Activated T-cell treated with anti-CD3 and anti-CD28 coated beads, Interleukin-2, amount 50 U/mL, for 72 hours (primary cell): ENCODE data around the gene NR3C2. TPM values are rescaled to one million over a fixed set of nuclear protein-coding genes. Genes with fewer than 3 reads are reported as not detected.
A peak's percentile ranks its signal among the peaks of the same experiment; 100 is the strongest.

ENCODE experiments used
- ATAC-seq, 2 donors: fragments of 150-1000 bp; cut with Tn5 transposase; replicated peaks in 1 of 2; 2 replicates each; pipeline ENCODE4 v1.10.0; 2021; ENCODE audit warnings: moderate library complexity in 2 of 2, mild to moderate bottlenecking in 1 of 2
- DNase-seq, 2 donors: peaks; one replicate each; pipeline ENCODE4 v3.0.0; 2021 to 2022; ENCODE audit warnings: mixed read lengths in 1 of 2
- H3K27ac Mint-ChIP-seq: one replicate; pipeline ENCODE4 v1.8.0; 2022; ENCODE audit warnings: mild to moderate bottlenecking, moderate library complexity, mixed read lengths
- H3K27me3 Mint-ChIP-seq: one replicate; pipeline ENCODE4 v1.8.0; 2022; ENCODE audit warnings: low read depth, mixed read lengths
- H3K36me3 Mint-ChIP-seq, 2 donors: one replicate each; pipeline ENCODE4 v1.8.0; 2022; ENCODE audit warnings: mixed read lengths in 2 of 2, mild to moderate bottlenecking in 1 of 2; ENCODE audit not compliant: insufficient read depth in 2 of 2
- H3K4me1 Mint-ChIP-seq: one replicate; pipeline ENCODE4 v1.8.0; 2022; ENCODE audit warnings: low read depth, mixed read lengths
- H3K4me3 Mint-ChIP-seq, 2 donors: one replicate each; pipeline ENCODE4 v1.8.0; 2022; ENCODE audit warnings: mild to moderate bottlenecking in 2 of 2, mixed read lengths in 2 of 2, moderate library complexity in 2 of 2
- H3K9me3 Mint-ChIP-seq, 2 donors: one replicate each; pipeline ENCODE4 v1.8.0; 2022; ENCODE audit warnings: mixed read lengths in 2 of 2
- total RNA-seq, 2 donors: library from RNA; stranded (reverse); gene quantifications; one replicate each; pipeline ENCODE4 v1.2.3, GENCODE V29; 2022

Gene NR3C2
- total RNA-seq = 1 to 10 TPM; 6.2 to 8.0 TPM

DNA sequence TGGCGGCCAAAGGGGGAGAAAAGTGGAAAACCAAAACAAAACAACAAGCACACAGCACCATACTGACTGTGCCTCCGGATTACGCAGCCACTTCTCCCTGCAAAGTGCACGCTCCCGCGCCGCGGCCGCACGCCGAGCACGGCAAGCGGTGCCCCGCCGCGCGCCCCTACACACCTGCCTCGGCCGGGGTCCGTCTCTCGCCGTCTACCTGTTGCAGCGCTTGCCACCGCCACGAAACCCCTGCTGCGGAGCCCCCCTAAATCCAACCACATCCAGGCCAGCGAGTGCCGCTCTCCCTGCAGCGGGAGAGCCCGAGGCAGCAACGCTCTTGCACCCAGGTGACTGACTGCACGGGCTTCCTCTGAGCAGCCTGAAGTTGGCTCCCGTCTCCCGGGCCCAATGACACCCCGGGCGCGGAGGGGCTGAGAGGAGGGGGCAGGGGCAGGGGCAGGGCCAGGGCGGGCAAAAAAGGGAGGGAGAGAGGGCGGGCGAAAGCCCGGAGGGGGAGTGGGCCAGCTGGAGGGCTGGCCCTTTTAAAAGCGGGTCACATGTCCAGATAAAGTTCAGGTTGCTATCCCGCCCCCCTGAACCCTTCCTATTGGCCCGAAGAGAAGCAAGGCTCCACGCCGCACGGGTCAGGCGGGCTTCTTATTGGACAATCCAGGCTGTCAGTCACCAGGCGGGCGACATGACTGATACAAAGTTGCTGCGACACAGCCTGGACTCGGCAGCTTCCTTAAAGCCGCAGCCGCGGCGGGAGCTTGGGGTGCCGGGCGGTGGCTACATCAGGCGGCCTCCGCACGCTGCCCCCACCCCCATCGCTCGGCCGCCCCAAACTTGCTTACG is at the start of gene NR3C2:
NR3C2 (minus strand) TSS at position 429 of the 846 bp plus-strand sequence.
- H3K9me3 Mint-ChIP-seq = no peaks in the 10 kb centered on the region
- peak within 1 kb of the TSS; percentile 91 for H3K27ac Mint-ChIP-seq
- H3K4me1 Mint-ChIP-seq = peaks cover 39% of the 10 kb centered on the region
- H3K36me3 Mint-ChIP-seq = peaks cover 1 to 5% of the 10 kb centered on the region in 2 donors
- peaks cover 26% of the 10 kb centered on the region for H3K27me3 Mint-ChIP-seq
- ATAC-seq (peak; percentile 87 to 90), DNase-seq (peak; percentile 93 to 97)
- peak within 1 kb of the TSS; percentile 95 to 96 for H3K4me3 Mint-ChIP-seq

DNA sequence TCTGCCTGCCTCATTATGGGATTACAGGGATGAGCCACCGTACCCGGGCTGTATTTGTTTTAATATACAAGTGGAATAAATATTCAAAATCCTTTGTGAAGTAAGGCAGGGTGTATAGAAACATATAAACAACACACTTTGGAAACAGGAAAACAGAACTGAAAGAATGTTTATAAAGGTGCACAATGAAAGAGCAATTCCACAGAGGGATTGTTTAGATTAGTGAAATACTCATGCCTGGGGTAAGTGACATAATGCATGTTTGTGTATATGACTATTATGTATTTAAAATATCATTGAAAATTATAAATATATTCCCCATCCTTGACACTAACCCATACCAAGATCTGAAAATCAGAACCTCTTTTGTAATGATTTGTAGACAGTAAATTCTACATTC is 45.0 kb upstream of the NR3C2 start:
- Mint-ChIP-seq H3K4me3 (no peak overlapping the region), H3K27ac (no peak overlapping the region), H3K9me3 (peaks cover 6 to 8% of the 10 kb centered on the region in 2 donors), H3K27me3 (no peaks in the 10 kb centered on the region), H3K36me3 (no peaks in the 10 kb centered on the region), H3K4me1 (no peaks in the 10 kb centered on the region)
- ATAC-seq = no peak
- DNase-seq = no peak

DNA sequence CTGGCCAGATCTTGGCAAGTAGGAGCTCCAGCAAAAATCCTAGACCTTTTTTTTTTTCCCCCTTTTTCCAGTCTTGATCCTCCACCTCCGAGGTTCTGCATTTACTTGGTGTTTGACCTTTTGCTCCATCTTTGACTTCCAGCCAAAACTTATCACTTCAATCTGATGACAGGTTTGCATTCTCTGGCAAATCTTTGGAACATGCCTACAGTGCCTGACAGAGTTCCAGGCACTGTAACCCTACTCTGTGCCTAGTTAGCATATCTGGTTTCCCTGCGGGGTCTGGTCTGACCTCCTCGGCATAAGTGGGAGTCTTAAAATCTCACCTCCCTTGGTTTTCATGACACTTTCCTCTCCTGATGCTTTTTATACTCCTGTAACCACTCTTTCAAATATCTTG is 39.4 kb upstream of the NR3C2 start:
- H3K4me3 Mint-ChIP-seq = no peak overlapping the region
- no peaks in the 10 kb centered on the region for H3K4me1 Mint-ChIP-seq
- DNase-seq = no peak
- no peaks in the 10 kb centered on the region for H3K36me3 Mint-ChIP-seq
- no peaks in the 10 kb centered on the region for H3K27me3 Mint-ChIP-seq
- H3K9me3 Mint-ChIP-seq = peaks cover 8% of the 10 kb centered on the region in 2 donors
- H3K27ac Mint-ChIP-seq = no peak overlapping the region
- ATAC-seq = no peak

DNA sequence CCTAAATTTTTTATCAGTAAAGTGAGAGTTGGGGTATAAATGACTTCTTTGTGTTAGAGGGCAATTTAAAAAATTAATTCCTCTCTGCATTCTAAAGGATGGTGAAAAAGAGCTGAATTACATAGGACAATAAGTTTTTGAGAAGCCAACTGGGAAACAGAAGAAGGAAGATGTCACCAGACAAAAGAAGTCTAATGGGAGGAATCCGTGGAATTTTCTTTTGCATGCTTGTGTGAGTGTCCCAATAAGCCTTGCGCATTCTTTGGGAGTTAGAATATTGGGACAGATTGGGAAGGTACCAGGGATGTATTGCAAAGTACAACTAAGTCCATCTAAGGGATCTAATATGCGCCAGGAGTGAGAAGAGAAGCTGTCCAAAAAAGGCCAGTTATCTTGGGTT is 35.1 kb upstream of the NR3C2 start:
- no peaks in the 10 kb centered on the region for H3K36me3 Mint-ChIP-seq
- DNase-seq (no peak), ATAC-seq (no peak)
- H3K9me3 Mint-ChIP-seq = peaks cover 7 to 9% of the 10 kb centered on the region in 2 donors
- H3K4me1 Mint-ChIP-seq = no peaks in the 10 kb centered on the region
- no peaks in the 10 kb centered on the region for H3K27me3 Mint-ChIP-seq
- H3K4me3 Mint-ChIP-seq = no peak overlapping the region
- no peak overlapping the region for H3K27ac Mint-ChIP-seq

DNA sequence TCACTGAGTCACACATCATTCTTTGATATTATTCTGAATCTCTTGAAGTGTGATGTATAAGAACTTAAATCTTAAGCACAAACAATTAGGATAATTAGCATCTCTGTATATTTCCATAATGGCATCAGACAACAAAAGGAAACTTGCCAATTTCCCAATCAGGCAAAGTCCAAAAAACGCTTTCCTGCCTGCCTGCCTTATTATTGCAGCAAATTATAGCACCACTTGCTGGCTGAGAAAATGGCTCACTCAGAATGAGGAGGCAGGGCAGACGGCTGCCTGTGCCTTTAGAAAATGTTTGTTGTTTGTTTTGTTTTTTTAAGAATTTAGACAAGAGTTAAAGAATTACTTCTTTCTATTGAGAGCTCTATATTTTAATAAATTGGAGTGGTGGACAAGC is 27.7 kb upstream of the NR3C2 start:
- H3K4me3 Mint-ChIP-seq = no peak overlapping the region
- H3K9me3 Mint-ChIP-seq = peaks cover 3 to 4% of the 10 kb centered on the region in 2 donors
- no peaks in the 10 kb centered on the region for H3K36me3 Mint-ChIP-seq
- no peaks in the 10 kb centered on the region for H3K4me1 Mint-ChIP-seq
- no peaks in the 10 kb centered on the region for H3K27me3 Mint-ChIP-seq
- no peak overlapping the region for H3K27ac Mint-ChIP-seq
- no peak for ATAC-seq
- DNase-seq = no peak

DNA sequence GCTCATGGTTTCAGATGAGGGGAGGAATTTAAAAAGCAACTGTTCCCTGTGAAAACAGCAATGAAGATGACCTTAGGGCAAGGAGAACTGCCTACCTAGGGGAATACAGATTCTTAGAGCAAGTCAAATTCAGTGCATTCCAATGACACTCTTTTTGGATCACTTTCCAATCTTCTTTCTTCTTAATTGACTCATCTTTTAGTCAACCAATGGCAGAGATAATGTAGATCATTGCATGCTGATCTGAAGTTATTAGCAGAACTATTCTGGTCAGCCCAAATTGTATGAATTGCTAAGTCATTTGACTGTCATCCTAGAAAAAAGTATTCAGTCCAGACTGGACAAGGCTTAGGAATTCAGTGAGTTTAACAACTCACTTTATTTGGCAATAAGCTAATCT is 12.6 kb upstream of the NR3C2 start:
- H3K4me1 Mint-ChIP-seq = no peaks in the 10 kb centered on the region
- H3K36me3 Mint-ChIP-seq = no peaks in the 10 kb centered on the region
- no peak for ATAC-seq
- DNase-seq = no peak
- H3K27me3 Mint-ChIP-seq = no peaks in the 10 kb centered on the region
- no peak overlapping the region for H3K27ac Mint-ChIP-seq
- no peaks in the 10 kb centered on the region for H3K9me3 Mint-ChIP-seq
- H3K4me3 Mint-ChIP-seq = no peak overlapping the region

DNA sequence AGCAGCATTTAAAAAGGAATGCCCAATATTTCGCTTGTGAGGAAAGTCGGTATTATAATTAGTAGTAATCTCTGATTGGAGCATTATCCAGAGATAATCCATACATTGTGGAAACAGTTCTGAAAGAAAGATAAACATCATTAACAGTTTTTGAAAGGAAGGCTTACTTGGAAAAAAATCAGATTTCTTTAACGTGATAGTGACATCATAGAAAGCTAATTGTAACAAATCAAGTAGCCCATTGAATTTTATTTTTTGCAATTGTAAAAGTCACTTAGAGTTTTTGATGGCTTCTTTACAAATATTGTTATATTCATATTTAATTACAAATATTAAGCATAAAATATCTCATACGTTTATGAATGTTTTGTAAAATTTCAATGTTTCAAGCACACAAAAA is 11.6 kb upstream of the NR3C2 start:
- no peak overlapping the region for H3K27ac Mint-ChIP-seq
- ATAC-seq = no peak
- no peak for DNase-seq
- H3K36me3 Mint-ChIP-seq = no peaks in the 10 kb centered on the region
- H3K9me3 Mint-ChIP-seq = no peaks in the 10 kb centered on the region
- H3K27me3 Mint-ChIP-seq = no peaks in the 10 kb centered on the region
- H3K4me3 Mint-ChIP-seq = no peak overlapping the region
- H3K4me1 Mint-ChIP-seq = no peaks in the 10 kb centered on the region

DNA sequence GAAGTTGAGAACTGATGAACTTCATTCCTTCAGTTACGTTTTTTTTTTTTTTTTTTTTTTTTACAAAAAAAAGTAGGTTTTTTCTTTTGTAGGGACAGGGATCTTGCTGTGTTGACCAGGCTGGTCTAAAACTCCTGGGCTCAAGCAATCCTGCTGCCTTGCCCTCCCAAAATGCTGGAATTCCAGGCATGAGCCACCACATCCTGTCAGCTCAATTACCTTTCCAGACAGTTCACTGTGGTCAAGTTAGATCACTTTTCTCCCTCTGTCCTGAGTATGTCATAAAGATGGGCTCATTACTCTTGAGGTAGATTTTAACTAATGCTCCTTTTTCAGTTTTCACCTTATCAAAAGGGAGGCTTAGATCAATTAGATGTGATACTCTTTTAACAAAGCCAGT is 10.8 kb upstream of the NR3C2 start:
- Mint-ChIP-seq H3K9me3 (no peaks in the 10 kb centered on the region), H3K27ac (no peak overlapping the region), H3K4me1 (no peaks in the 10 kb centered on the region), H3K36me3 (no peaks in the 10 kb centered on the region), H3K4me3 (no peak overlapping the region), H3K27me3 (no peaks in the 10 kb centered on the region)
- no peak for ATAC-seq
- no peak for DNase-seq

DNA sequence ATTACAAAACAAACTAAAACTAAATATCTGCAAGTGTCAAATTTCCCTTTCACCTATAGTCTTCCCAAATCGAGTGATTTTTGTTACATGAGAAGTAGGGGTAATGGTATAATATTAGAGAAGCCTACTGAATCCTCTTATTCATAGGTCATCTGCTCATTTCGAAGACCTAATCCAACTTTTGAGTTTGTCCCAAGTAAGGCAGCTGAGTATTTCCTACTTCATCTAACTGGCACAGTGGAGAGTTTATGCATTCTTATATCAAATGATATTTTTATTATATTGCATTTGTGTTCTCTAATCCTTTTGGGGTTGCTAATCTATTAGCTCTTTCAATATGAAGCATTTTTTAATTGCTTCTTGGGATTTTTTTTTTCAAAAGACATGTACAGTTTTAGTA is 7.7 kb upstream of the NR3C2 start:
- Mint-ChIP-seq H3K36me3 (peaks cover 1 to 5% of the 10 kb centered on the region in 2 donors), H3K27me3 (peaks cover 18% of the 10 kb centered on the region), H3K4me1 (peaks cover 13% of the 10 kb centered on the region), H3K4me3 (no peak overlapping the region), H3K27ac (no peak overlapping the region), H3K9me3 (no peaks in the 10 kb centered on the region)
- DNase-seq (no peak), ATAC-seq (no peak)

DNA sequence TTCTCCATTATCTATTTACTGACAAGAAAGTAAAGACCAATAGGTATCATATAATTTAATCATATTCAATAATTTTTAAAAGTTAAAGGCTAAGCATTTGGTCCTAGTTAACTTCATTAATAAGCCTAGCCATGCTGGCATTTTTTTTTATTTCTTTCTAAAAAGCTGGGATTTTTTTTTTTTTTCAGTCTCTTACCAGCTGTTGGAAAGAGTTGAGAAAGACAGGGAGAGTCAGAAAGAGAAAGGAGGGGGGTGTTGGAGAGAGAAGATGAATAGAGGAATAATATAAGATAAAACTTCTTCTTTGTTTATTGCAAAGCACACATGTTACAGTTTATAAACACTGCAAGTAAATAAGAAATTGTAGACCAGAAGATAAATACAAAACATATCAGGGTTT is 5.9 kb upstream of the NR3C2 start:
- H3K9me3 Mint-ChIP-seq = no peaks in the 10 kb centered on the region
- H3K36me3 Mint-ChIP-seq = peaks cover 1 to 5% of the 10 kb centered on the region in 2 donors
- no peak overlapping the region for H3K4me3 Mint-ChIP-seq
- DNase-seq = no peak
- ATAC-seq = no peak
- H3K27ac Mint-ChIP-seq = no peak overlapping the region
- H3K4me1 Mint-ChIP-seq = peaks cover 13% of the 10 kb centered on the region
- H3K27me3 Mint-ChIP-seq = peaks cover 18% of the 10 kb centered on the region

DNA sequence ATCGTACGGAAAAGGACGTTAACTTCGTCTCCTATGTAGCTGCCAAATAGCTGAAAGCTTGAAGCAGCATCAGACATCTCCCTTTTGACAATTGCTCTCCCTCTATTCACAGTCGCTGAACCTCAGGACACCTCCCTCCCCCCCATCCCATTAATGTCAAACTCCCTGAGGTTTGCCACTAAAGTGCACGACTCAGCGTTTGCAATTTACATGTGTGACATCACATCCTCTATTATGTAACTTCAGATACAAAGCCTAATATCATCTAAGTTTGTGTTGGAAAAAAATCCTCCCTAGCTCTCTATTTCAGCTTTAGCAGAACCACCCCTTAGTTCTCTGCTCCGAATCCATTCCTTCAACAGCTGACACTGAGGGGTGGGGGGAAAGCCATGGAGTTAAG is 5.5 kb upstream of the NR3C2 start:
- peaks cover 13% of the 10 kb centered on the region for H3K4me1 Mint-ChIP-seq
- no peaks in the 10 kb centered on the region for H3K9me3 Mint-ChIP-seq
- ATAC-seq (no peak), DNase-seq (no peak)
- H3K36me3 Mint-ChIP-seq = peaks cover 1 to 5% of the 10 kb centered on the region in 2 donors
- peaks cover 18% of the 10 kb centered on the region for H3K27me3 Mint-ChIP-seq
- H3K4me3 Mint-ChIP-seq = no peak overlapping the region
- no peak overlapping the region for H3K27ac Mint-ChIP-seq

DNA sequence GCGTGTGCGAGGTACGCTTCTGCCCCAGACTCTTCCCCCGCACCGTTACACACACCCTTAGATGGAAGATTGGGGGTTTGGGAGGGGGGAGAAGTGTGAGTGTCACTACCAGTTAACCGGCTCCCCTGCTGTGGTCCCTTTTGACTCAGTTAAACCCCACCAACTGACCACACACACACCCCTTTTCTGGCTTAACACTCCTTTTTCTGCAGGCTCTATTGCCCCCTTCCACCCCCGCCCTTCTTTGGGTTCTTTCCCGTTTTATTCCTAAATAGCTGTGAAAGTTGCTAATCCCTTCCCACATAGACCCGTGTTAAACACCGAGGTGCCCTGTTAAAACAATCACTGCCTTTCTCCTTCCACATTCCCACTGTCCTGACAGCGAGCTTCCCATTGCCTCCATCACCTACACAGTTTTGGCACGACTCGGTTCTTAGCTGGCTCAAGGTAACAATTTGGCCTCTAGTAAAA is 3.7 kb upstream of the NR3C2 start:
- Mint-ChIP-seq H3K36me3 (peaks cover 1 to 5% of the 10 kb centered on the region in 2 donors), H3K4me3 (peak overlapping the region; percentile 80 to 85), H3K27me3 (peaks cover 25% of the 10 kb centered on the region), H3K27ac (peak overlapping the region; percentile 6), H3K4me1 (peaks cover 21% of the 10 kb centered on the region), H3K9me3 (no peaks in the 10 kb centered on the region)
- ATAC-seq (peak; percentile 4), DNase-seq (peak in 1 of 2 donors; percentile 48)

DNA sequence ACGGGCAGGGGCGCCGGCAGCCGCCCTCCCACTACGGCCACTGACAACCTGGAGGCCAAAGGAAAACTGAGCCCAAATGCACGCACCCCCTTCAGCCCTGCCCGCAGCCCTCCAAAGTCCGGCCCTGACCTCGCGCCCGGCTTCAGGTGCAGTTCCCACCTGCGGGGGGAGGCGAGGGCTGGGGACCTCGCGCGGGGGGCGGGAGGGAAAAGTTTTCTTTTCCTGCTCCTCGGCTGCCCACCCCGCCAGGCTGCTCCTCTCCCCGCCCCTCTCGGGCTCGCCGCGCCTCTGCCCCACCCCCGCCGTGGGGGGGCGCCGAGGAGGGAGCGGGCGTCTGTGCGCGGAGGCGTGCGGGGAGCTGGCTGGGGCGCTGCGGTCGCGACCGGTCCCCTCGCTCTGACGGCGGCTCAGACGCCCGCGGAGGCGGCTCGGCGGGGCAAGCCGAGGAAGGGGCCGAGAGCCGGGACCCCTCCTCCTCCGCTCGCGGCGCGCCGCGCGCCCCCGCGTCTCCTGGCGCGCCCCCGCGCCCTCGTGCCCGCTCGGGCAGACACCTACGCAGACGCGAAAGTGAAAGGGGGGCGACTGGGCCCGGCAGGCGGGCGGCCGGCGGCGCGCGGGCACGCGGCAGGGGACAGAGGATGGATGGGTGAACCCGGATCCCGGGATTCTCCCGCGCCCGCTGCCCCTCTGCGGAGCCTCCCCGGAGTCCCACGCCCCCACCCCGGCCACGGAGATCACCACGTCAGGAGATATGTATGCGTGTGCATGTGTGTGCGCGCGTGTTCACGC is 3.1 kb upstream of the NR3C2 start:
- peak overlapping the region; percentile 80 to 85 for H3K4me3 Mint-ChIP-seq
- ATAC-seq (peak; percentile 12 to 16), DNase-seq (peak; percentile 66 to 75)
- peaks cover 1 to 5% of the 10 kb centered on the region in 2 donors for H3K36me3 Mint-ChIP-seq
- no peaks in the 10 kb centered on the region for H3K9me3 Mint-ChIP-seq
- peaks cover 27% of the 10 kb centered on the region for H3K4me1 Mint-ChIP-seq
- no peak overlapping the region for H3K27ac Mint-ChIP-seq
- H3K27me3 Mint-ChIP-seq = peaks cover 27% of the 10 kb centered on the region
